ENCODE measurements around the gene RGPD3.
"Not testable (repeated sequence)": the region's sequence is repeated elsewhere in the genome, so short reads cannot be mapped to it uniquely, and the experiment has no call there.

Gene RGPD3

DNA sequence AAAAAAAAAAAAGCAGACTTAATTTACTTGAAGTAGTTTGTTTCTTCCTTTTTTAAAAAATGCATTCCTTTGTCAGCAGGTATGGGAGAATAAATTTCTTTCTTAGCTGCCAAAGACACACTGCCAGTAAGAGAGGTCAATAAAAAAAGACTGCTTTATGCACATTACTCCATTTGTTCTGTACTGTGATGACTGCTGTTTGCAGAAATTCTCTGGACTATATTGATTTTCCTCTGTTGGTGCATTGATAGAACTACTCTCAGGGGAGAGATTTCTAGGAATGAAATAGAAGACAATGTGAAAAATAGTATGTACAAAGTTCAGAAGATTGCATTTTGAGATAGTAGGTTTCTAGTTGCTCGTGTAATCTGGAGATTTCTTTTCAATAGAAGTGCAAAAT, 11.3 kb upstream of the RGPD3 start:
- not testable (repeated sequence) for DNase-seq

GRCh38 chr2:106477647-106478046, 9.4 kb upstream of the RGPD3 start:
- DNase-seq = not testable (repeated sequence)

DNA sequence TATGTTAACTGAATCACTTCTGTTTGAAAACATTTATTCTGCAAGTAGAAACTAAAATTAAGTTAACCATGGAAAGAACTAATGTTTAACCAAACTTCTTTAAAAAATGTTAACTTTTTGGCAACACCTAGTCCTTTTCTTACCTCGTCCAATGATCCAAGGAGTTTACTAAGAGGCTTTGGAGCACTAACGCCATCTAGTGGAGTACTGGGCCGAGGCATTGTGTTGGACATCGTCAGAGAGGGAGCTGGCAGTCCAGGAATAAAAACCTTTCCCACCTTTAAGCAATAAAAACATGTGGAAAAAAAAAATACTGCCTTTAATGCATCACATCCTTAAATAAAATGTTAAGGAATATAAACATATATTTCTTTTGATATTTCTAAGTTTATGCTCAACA, 2.4 kb upstream of the RGPD3 start:
- DNase-seq = not testable (repeated sequence)

- DNase-seq = not testable (repeated sequence)
These were observed 697 bp downstream of the RGPD3 start for GRCh38 chr2:106467516-106467915.

- not testable (repeated sequence) for DNase-seq
These were observed 6.3 kb downstream of the RGPD3 start for GRCh38 chr2:106461882-106462281.

- DNase-seq = not testable (repeated sequence)
These were observed 77.5 kb downstream of the RGPD3 start for GRCh38 chr2:106390680-106391079.

DNA sequence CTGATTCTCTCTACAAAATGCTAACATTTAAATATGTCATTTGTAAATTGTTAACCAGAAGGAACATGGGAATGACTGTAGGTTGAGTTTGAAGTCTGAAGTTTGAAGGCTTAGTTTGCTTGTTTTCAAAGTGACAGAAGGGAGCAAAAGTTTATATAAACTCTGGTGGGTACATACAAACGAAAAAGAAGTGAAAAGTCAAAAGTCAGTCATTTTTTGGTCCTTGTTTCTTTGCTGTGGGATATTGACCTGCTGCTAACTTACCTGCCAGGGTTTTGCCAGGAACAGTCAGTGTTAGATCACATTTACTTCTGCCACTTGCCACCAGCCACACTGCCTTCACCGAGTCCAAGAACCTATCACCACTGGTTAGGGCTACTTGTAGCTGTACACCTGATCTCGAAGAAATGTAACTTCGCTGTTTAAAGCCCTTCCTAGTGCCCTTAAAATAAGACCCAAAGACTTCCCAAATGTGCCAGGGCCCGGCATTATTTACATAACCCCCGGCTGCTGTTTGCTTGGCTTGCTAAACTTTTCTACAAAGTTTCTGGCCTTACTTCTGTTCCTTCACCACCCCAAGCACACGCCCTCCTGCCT, 79.3 kb downstream of the RGPD3 start:
- not testable (repeated sequence) for DNase-seq

- not testable (repeated sequence) for DNase-seq
These were observed 83.7 kb downstream of the RGPD3 start for GRCh38 chr2:106384548-106384947.

- DNase-seq = not testable (repeated sequence)
These were observed 86.3 kb downstream of the RGPD3 start for GRCh38 chr2:106381867-106382266.

- not testable (repeated sequence) for DNase-seq
These were observed 88.6 kb downstream of the RGPD3 start for GRCh38 chr2:106379567-106379966.

DNA sequence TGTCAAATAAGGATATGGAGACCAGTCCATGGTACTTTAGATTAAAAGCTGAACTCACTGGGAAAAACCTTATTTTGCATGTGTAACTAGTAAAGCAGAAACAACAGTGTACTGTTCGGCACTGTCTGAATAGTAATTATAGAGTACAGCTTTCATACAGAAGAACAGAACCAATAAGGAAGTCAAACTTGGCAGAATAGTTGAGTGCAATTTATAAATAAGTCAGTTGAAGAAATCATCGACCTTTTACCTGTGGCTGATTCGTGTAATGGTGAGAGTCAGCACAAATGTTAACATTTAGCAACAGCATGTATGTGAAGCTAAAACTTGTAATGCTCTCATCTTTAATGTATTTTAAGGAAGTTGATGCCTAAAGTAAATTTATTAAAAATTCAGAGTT, 99.0 kb downstream of the RGPD3 start:
- DNase-seq = not testable (repeated sequence)

DNA sequence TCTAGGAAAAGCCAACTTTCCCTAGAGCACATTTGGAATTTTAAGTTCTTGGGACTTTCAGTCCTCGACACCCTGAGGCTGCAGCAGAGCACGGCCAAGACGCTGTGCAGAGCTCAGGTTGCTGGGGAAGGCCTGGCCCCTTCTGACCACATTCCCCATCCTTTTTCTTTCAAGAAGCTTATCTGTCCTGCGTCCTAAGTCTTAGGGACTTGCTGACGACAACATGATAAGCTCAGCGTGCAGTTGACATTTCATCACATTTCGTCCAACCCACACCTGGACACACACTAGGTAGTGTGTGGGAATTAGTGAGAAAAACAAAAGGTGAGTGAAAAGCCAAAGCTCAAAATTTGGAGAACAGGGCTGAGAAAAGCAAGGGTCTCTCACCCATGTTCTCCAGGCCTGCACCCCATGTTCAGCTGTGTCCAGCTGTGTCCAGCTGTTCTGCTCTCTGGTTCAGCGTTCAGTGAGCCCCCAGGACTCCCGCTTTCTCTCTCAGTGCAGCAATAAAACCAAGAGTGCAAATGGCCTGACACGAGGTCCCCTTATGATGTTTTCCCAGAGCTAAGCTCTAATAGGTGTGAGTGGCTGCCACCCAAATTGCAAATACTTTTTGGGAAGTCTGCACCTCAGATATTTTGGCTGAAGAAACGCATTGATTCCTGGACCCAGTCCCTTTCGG, 101.9 kb downstream of the RGPD3 start:
- DNase-seq = no peak

- no peak for DNase-seq
These were observed 104.4 kb downstream of the RGPD3 start for GRCh38 chr2:106363791-106364190.

DNA sequence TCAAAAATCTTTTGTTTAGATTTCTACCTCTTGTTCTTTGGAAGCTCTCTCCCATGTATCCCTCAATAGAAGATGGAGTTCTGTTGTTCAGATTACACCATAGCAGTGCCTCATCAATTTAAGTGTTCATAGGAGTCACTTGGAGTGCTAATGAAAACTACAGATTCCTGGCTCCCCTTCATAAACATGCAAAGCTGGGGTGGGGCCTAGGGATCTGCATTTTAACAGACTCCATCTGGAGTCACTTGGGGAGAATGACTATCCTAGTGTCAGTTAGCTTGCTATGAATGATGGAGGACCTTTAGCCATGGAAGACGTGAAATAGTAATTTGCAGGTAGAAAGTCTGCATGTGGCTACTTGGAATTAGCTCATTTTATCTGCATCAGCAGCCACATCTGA, 105.4 kb downstream of the RGPD3 start:
- DNase-seq = no peak

DNA sequence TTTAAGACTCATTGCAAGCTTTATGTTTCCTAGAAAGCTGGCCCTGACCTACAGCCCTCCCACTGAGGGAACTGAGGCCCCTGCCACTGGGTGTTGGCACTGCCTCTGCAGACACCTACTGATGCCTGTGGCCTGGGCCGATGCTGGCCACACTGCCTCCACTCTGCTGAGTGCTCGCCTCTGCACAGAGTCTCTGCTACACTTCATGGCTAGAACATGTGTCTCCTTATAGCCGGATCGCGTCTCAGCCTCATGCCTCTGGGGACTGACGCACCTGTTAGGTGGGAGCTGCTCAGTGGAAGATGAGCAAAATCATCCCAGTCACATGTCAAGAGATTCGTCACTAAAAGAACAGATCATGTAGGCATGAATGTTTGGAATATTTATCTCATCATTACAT, 108.7 kb downstream of the RGPD3 start:
- no peak for DNase-seq

DNA sequence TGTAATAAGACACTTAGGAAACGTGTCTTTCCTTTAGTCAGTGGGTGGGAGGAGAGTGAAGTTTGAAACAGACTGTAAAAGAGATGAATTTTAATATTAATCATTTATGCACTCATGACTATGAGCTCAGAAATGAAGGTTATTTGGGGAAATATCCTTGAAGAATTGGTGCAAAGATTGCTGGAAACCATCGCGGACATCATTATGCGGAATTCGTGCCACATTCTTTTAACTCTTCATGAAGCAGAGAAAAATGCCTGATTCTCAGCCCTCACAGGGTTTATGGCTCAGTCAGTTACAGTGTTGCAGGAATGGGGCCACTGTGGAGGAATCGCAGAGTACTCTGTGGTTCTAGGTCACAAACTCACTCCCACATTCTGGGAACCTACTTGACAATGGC, 109.7 kb downstream of the RGPD3 start:
- no peak for DNase-seq

DNA sequence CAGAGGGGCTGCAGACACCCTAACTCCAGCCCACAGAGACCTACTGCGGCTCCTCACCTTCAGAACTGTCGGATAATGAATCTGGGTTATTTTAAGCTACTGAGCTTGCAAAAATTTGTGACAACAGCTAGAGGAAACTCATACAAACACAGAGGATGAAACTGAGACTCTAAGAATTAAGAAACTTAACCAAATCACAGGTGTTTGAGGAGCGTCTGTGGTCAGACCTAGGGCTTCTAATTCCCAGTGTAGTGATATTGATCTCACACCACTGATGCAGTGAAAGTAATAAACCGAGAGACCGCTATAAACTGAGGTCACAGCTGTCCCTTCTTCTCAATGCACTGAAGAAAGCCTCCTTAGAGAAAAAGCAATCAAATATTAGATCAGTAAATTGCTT, 110.1 kb downstream of the RGPD3 start:
- DNase-seq = no peak

DNA sequence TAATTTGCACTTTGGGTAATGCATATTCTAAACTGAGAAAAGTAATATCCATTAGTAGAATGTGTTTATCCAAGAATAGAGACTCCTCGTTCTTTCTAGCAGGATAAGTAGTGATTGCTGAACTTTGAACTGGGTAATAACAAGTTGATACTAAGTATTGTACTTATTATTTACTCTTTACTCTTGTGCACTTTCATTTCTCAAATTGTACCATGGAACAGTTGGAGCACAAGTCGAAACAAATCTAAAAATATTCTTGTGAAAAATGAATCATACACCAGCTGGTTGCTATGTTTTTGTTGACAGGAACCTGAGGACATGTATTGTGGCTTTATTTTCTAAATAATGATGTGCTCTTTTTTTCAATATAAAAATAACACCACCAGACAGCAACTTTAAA, 111.9 kb downstream of the RGPD3 start:
- DNase-seq = no peak

DNA sequence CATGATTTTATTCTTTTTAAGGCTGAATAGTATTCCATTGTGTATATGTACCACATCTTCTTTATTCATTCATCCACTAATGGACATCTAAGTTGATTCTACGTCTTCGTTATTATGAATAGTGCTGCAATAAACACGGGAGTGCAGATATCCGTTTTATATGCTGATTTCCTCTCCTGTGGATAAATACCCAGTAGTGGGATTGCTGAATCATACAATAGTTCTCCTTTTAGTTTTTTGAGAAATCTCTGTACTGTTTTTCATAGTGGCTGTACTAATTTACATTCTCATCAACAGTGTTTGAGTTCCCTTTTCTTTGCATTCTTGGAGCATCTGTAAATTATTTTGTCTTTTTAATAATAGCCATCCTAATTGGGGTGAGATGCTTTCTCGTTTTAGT, 114.5 kb downstream of the RGPD3 start:
- no peak for DNase-seq

DNA sequence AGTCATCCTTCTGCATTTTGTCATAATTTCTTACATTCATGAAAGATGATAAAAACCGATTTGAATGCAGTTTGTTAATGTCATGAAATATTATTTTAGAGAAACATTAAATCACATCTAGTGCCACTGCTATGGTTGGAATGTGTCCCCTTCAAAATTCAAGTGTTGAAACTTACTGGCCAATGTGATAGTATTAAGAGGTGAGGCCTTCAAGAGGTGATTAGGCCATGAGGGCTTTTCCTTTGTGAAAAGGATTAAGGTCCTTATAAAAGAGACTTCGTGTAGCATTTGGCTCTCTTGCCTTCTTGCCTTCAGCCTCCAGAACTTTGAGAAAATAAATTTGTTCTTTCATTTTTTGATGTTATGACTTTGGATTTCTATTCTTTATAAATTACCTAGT, 117.2 kb downstream of the RGPD3 start:
- DNase-seq = no peak

GRCh38 chr2:106344302-106344701, 123.9 kb downstream of the RGPD3 start:
- DNase-seq = no peak

GRCh38 chr2:106343274-106343673, 124.9 kb downstream of the RGPD3 start:
- no peak for DNase-seq

DNA sequence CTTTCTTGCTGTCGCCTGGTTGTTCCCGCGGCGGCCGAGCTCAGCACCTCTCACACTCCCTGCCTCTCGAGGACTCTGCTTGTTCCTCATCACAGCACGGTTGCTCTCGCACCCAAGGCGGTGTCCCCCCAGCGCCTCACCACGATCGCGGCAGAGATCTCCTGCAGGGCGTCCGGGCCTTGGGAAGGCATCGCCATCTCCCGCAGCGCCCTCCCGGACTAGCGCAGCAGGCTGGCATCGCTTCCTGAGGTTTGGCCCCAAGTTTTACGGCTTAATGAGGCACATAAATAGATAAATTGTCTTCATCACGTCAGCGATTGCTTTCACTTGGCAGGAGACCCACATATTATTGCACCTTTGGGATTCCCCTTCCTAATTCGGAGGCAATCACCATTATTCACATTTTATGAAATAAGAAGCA, 125.4 kb downstream of the RGPD3 start:
- DNase-seq = no peak

DNA sequence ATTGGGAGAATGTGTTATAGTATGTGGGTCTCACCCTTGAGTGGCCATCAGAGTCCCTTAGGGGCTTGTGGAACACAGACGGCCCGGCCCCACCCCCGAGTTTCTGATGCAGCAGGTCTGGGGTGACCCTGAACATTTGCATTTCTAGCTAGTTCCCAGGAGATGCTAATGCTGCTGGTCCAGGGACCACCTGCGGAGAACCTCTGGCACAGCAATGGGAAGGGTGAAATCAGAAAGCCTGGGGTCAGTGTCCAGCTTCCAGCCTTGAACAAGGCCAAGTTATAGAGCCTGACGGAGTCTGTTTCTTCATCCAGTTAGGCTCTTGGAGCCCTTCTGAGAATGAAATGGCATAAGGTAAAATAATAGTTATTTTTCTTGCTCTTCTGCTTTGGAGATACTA, 126.5 kb downstream of the RGPD3 start:
- no peak for DNase-seq

Measured in 8988T (cell line).